GM12875 (cell line): Measurements from ENCODE around the gene LRRK2.

Experiments
- H3K4me3 ChIP-seq: one replicate; pipeline ENCODE4 v1.5.1; 2011; ENCODE audit warnings: low read depth, low read length, control low read depth
- CTCF ChIP-seq: IDR thresholded peaks from 2 replicates; pipeline ENCODE4 v1.5.1; 2011; ENCODE audit warnings: low read depth, mild to moderate bottlenecking, control low read depth, inconsistent platforms, low read length, moderate library complexity, borderline replicate concordance; ENCODE audit not compliant: insufficient read depth

LRRK2 gene

GRCh38 chr12:40212566-40212965 is 12.2 kb upstream of the LRRK2 start:
- H3K4me3 ChIP-seq = no peak overlapping the region
- no peak for TF ChIP-seq CTCF

GRCh38 chr12:40215982-40216381 is 8.8 kb upstream of the LRRK2 start:
- TF ChIP-seq CTCF = no peak
- no peak overlapping the region for H3K4me3 ChIP-seq

- no peak overlapping the region for H3K4me3 ChIP-seq
- TF ChIP-seq CTCF = no peak
Measured at GRCh38 chr12:40216516-40217288, 8.1 kb upstream of the LRRK2 start.

DNA sequence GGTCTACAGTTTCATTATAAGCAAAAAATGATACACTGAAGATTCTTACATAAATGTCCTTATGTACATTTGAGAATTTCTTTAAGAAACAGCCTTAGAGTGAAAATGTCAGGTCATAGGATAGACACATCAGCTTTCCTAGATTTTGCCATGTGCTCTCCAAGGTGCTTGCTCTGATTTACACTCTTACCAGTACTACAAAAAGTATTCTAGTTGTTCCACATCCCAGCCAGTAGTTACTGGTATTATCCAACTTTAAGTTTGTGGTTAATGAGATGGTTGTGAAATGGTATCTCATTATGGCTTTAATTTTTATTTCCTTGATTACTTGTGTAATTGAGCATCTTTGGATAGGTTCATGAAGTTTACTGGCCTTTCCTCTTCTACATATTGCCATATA is 5.0 kb upstream of the LRRK2 start:
- TF ChIP-seq CTCF = no peak

GRCh38 chr12:40222247-40222646 is 2.5 kb upstream of the LRRK2 start:
- no peak for TF ChIP-seq CTCF

More for the DNA sequence above, 5.0 kb upstream of the LRRK2 start:
- no peak overlapping the region for H3K4me3 ChIP-seq

DNA sequence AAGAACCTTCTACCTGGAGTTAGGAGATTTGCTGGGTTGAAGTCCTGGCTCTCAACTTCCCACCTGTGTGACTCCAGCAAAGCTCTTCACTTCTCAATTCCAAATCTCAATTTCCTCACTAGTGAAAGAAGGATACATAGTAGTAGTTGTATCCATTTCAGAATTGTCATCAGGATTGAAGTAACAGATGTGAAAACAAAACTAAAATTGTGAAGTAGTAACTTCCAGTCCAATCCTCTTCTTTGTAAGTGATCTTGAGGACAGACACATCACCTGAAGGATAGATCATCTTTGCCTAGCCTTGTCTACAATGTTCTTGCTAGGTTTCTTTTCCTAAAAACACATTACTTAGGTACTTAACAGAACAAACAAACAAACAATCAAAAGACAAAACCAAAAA is 1.2 kb upstream of the LRRK2 start:
- no peak overlapping the region for H3K4me3 ChIP-seq
- TF ChIP-seq CTCF = no peak

More at GRCh38 chr12:40222247-40222646, 2.5 kb upstream of the LRRK2 start:
- H3K4me3 ChIP-seq = no peak overlapping the region

DNA sequence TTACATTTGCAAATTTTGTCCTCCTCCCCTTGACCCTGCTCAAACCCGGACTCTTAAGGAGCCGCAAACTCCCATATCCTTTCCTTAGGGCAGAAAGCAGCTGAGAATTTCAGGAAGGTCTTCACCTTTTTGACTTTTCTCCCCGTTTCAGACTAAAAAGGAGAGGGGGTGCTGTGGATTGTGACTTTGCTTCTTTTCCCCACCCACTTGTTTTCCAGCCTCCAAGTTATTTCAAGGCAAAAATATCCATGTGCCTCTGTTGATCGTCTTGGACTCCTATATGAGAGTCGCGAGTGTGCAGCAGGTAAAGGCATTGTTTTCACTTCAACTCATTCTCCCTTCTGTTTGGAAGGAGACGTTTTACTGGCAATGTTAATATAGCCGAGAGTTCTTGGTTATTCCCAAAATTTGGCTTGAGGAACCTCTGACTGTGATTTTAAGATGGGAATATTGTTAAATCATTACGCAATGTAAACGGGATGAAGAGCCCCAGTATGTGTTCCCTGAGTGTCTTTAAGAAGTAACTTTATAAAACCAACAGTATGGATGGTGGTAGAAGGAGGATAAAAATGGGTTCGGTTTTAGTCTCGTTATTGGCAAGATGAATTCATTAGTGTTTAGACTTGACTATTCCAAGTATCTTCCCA is 663 bp downstream of the LRRK2 start:
- no peak for TF ChIP-seq CTCF
- H3K4me3 ChIP-seq = no peak overlapping the region
